Mesodermal cell (in vitro differentiated cells): Measurements from ENCODE around the gene KASH5.

Source experiments
- H3K27ac ChIP-seq: 2 replicates; pipeline ENCODE4 v1.7.0; 2013; ENCODE audit warnings: mild to moderate bottlenecking, low read depth, low read length, moderate library complexity; ENCODE audit not compliant: severe bottlenecking
- H3K36me3 ChIP-seq: 2 replicates; pipeline ENCODE4 v1.7.1; 2013; ENCODE audit warnings: mild to moderate bottlenecking, low read length, moderate library complexity; ENCODE audit not compliant: control insufficient read depth, insufficient read depth
- H3K4me1 ChIP-seq: one replicate; pipeline ENCODE4 v1.7.1; 2013; ENCODE audit warnings: mild to moderate bottlenecking, low read length; ENCODE audit not compliant: insufficient read depth, control insufficient read depth, poor library complexity, severe bottlenecking
- H3K4me3 ChIP-seq: 2 replicates; pipeline ENCODE4 v1.7.0; 2013; ENCODE audit warnings: low read length, control low read depth, mild to moderate bottlenecking; ENCODE audit not compliant: insufficient read depth, poor library complexity, severe bottlenecking; ENCODE audit errors: extremely low read depth
- H3K9me3 ChIP-seq: 2 replicates; pipeline ENCODE4 v1.7.1; 2013; ENCODE audit warnings: mild to moderate bottlenecking, low read length, moderate library complexity; ENCODE audit not compliant: control insufficient read depth
- WGBS, 2 experiments: methylation state at CpG; one replicate each; pipeline ENCODE4 v1.1.5; 2013; ENCODE audit warnings: missing lambda C conversion rate in 2 of 2; ENCODE audit not compliant: insufficient coverage in 2 of 2; 5-methylcytosine and 5-hydroxymethylcytosine counted together

The KASH5 gene

DNA sequence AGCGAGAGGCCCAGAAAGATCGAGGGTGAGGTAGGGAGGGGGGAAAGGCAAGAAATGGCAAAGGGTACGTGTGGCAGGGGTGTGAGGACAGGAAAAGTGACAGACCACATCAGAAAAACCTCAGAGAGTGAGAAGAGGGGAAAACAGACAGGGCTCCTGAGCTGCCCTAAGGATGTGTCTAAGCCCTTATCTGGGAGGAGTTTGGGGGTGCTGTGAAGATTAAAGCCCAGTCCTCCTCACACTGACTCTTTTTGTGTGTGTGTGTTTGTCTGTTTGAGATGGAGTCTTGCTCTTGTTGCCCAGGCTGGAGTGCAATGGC is 35.9 kb downstream of the KASH5 start:
- no peaks in the 10 kb centered on the region for H3K9me3 ChIP-seq
- peak overlapping the region; percentile 22 for H3K4me3 ChIP-seq
- WGBS, 2 experiments, result 0 to 20% methylated on average over 2 to 3 of the region's 3 CpGs
- H3K36me3 ChIP-seq, result no peaks in the 10 kb centered on the region
- H3K27ac ChIP-seq, result no peak overlapping the region
- peaks cover 18% of the 10 kb centered on the region for H3K4me1 ChIP-seq

DNA sequence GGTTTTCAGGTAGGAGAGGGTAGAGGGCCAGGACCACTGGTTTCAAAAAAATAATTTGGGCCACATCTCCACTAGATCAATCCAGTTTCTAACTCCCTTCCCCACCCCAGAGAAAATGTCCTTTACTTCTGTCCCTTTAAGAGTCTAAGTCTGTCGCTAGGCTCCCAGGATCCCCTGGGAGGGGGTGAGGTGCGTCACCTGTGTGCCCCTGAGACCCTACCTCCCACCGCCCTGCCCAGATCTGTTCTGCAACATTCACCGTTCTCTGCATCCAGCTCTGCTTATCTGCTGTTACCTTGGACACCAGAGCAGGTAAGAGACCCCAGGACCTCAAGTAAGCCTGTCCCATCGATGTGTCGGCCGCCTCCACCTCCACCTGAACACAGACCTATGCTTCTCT is 37.1 kb downstream of the KASH5 start, which contains the start of gene GFY:
Gene GFY (plus strand): TSS at position 211 of the 400 bp plus-strand sequence. CDS start 1,043 bp downstream, outside the sequence.
- Histone ChIP-seq H3K36me3 (no peaks in the 10 kb centered on the region), H3K4me1 (peaks cover 18% of the 10 kb centered on the region), H3K9me3 (no peaks in the 10 kb centered on the region), H3K27ac (no peak within 1 kb of the TSS), H3K4me3 (no peak within 1 kb of the TSS)
- 37 to 45% methylated on average over 4 to 5 of the region's 7 CpGs for WGBS, 2 experiments

DNA sequence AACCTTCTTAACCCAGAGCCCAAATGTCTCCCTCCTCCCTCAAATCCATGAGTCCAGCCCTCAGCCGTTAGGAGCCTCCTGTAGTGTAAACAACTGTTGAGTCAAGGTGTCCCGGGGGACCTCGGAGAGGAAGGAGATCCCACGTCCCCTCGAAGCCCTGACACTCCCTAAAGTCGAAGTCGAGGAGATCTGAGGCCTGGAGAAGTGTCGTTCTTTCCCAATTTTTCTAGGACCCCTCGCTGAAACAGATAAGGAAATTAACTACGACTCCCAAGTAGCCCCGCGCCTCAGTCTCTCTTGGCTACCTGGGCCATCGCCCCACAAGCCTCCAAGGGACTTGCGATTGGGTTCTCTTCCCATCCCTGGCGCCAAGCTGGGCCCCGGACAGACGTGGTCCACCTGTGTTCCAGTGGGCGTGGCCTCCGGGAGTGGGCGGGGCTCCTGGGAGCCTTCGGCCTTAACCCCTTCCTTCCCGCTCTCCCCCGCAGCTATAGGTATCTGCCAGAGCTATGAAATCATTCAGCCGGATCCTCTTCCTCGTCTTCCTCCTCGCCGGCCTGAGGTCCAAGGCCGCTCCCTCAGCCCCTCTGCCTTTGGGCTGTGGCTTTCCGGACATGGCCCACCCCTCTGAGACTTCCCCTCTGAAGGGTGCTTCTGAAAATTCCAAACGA is 38.0 kb downstream of the KASH5 start:
- no peaks in the 10 kb centered on the region for H3K9me3 ChIP-seq
- 9 to 13% methylated on average over 24 to 27 of the region's 30 CpGs for WGBS, 2 experiments
- no peak overlapping the region for H3K27ac ChIP-seq
- H3K36me3 ChIP-seq, result no peaks in the 10 kb centered on the region
- H3K4me1 ChIP-seq, result peaks cover 18% of the 10 kb centered on the region
- H3K4me3 ChIP-seq, result no peak overlapping the region

DNA sequence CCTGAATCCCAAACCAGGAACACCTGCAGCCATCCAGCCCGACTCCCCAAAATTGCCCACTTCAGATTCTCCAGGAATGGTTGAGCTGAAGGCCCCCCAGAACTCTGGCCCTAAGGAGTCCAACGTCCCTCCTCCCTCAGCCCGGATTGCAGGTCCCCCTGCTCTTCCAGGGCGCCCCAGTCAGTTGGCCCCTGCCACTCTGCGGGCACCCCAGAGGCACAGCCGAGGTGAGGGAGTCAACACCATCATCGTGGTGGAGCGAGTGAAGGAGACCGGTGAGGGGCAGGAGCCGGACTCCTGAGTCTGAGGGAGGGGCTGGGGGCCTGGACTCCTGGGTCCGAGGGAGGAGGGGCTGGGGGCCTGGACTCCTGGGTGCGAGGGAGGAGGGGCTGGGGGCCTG is 39.3 kb downstream of the KASH5 start:
- WGBS, 2 experiments, result 58 to 67% methylated on average over 9 to 11 of the region's 12 CpGs

DNA sequence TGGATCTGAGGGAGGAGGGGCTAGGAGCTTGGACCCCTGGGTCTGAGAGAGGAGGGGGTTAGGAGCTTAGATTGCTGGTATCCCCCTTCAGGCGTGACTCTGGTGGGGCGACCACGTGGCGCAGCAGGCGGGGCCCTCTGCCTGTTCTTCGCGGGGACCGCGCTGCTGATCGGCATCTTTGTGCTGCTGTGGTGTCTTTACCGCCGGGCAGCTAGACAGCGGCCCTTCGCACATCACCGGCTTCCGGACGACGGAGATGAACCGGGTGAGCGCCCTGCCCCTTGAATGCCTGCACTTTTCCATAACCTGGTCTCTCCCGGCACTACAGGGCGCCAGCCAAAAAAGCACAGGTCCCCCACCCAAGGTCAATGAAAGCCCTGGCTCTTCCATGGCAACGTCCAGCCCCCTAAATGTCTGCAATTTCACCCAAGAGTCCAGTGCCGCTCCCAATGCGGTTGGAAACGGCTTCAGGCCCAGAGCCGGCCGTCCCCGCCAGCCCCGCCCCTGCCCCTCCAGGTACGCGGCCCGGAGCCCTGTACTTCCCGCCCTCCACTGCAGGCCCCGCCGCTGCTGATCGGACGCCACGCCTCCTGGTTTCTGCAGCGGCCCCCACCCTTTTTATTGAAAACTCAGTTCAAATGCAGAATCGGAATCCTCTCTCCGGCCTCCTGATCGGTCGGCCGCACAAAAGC is 40.0 kb downstream of the KASH5 start:
- Histone ChIP-seq H3K36me3 (no peaks in the 10 kb centered on the region), H3K9me3 (no peaks in the 10 kb centered on the region), H3K4me3 (peak overlapping the region; percentile 19), H3K4me1 (peaks cover 18% of the 10 kb centered on the region), H3K27ac (no peak overlapping the region)
- 4 to 5% methylated on average over 42 to 44 of the region's 45 CpGs for WGBS, 2 experiments

More for the DNA sequence above, 39.3 kb downstream of the KASH5 start:
- H3K36me3 ChIP-seq, result no peaks in the 10 kb centered on the region
- no peak overlapping the region for H3K27ac ChIP-seq
- no peaks in the 10 kb centered on the region for H3K9me3 ChIP-seq
- no peak overlapping the region for H3K4me3 ChIP-seq
- H3K4me1 ChIP-seq, result peaks cover 18% of the 10 kb centered on the region

DNA sequence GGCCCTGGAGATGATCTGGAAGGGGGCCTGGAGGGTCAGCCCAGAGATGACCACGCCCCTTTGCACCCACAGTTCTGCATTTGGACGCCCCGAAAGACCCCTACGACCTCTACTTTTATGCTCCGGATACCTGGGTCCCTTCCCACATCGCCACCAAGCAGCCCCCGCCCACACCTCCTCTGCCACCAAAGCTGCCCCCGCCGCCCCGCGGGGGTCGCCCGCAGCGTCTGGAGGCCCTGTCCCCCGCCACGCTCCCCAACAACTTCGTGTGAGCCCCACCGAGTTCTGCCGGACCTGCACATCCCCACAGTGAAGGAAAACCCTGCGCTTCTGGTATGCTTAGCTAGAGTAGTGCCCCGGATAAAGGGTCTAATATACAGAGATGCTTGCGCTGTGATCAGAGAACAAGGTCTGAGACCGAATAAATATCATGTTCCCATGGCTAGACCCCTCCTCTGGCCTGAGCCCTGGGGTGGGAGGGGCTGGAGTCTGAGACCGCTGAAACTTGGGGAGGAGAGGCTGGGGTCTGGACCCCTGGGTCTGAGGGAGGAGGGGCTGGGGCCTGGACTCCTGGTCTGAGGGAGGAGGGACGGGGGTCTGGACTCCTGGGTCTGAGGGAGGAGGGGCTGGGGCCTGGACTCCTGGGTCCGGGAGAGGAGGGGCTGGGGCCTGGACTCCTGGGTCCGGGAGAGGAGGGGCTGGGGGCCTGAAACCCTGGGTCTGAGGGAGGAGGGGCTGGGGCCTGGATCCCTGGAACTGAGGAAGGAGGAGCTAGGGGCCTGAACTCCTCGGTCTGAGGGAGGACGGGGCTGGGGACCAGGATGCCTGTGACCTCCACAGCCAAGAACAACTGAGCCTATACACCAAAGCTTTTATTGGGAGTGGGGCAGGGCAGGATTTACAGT is 40.8 kb downstream of the KASH5 start:
- Histone ChIP-seq H3K9me3 (no peaks in the 10 kb centered on the region), H3K4me3 (peak overlapping the region; percentile 19), H3K36me3 (no peaks in the 10 kb centered on the region), H3K27ac (no peak overlapping the region), H3K4me1 (peaks cover 11% of the 10 kb centered on the region)
- 27 to 28% methylated on average over 13 to 20 of the region's 29 CpGs for WGBS, 2 experiments

DNA sequence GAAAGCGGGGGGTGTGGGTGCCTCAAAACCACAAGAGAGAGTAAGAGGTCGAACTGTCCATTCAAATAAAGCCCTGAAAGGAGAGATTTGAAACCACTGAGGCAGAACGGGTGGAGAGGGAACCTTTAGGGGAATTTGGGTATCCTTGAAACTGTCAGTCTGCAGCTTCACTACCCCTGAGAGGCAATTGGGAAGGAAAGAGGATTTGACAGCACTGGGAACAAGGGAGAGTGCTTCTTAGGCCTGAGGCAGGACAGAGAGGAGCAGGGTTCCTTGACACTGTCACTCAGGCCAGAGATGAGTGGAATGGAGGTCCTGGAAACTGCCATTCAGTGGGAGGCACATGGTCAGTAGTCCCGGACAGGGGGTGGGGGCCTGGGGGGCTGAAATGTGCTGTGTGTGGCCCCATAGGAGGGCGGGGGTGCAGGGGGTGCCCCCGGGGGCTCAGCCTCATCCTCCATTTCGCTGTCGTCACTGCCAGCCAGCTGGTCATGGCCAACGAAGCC is 42.2 kb downstream of the KASH5 start:
- WGBS, 2 experiments, result 72 to 85% methylated on average over 6 to 8 of the region's 9 CpGs
- H3K4me3 ChIP-seq, result no peak overlapping the region
- no peaks in the 10 kb centered on the region for H3K36me3 ChIP-seq
- H3K9me3 ChIP-seq, result no peaks in the 10 kb centered on the region
- no peak overlapping the region for H3K27ac ChIP-seq
- peaks cover 10% of the 10 kb centered on the region for H3K4me1 ChIP-seq

DNA sequence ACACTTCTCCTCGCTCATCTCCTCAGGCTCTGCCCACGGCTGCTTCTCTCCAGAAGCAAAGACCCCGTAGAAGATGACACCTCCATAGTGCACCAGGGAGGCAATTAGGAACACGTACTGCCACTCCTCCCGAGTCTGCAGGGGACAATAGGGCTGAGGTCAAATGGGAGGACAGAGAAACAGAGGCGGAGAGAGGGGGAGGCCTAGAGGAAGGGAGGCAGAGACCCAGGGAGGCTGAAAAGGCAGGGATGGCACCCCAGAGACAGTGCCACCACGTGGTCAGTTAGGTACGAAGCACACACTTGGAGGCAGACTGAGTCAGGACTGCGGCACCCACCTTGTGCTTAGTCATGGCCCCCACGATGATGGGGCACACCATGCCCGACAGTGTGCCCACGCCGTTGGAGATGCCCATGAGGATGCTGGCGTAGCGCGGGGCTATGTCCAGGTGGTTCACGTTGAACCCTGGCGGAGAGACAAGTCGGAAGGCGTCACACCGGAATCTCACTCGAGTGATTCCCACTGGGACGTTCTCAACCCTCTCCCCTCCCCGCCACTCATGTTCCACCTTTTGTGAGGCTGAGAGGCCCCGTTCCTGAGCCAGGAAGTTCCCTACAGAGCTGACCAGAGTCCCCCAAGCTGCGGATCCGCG is 42.8 kb downstream of the KASH5 start:
- 70 to 71% methylated on average over 27 to 28 of the region's 28 CpGs for WGBS, 2 experiments
- H3K4me3 ChIP-seq, result no peak overlapping the region

DNA sequence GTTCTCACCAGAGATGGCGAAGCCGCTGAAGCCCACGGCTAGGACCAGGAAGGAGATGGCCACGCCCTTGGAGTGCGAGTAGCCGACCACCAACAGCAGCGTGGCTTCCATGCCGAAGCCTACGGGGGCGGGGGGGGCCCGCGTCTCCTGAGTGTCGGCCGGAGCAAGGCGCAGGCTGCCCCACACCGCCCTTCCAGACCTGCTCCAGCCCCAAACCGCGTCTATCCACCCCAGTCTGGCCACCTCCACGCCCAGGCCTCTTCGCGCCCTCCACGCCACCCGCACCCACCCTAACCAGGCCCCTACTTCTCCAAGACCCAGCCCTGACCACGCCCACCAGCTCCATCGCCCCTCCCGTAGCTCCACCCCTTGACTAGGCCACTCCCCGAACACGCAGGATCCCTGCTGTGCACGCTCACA is 43.3 kb downstream of the KASH5 start:
- H3K36me3 ChIP-seq, result no peaks in the 10 kb centered on the region
- peaks cover 10% of the 10 kb centered on the region for H3K4me1 ChIP-seq
- WGBS, 2 experiments, result 66 to 73% methylated on average over 22 to 23 of the region's 29 CpGs
- H3K27ac ChIP-seq, result no peak overlapping the region
- no peak overlapping the region for H3K4me3 ChIP-seq
- H3K9me3 ChIP-seq, result no peaks in the 10 kb centered on the region

More for the DNA sequence above, 42.8 kb downstream of the KASH5 start:
- H3K9me3 ChIP-seq, result no peaks in the 10 kb centered on the region
- H3K27ac ChIP-seq, result no peak overlapping the region
- peaks cover 10% of the 10 kb centered on the region for H3K4me1 ChIP-seq
- H3K36me3 ChIP-seq, result no peaks in the 10 kb centered on the region
